ENCODE measurements around the gene TTC9C.
"Not testable (repeated sequence)": the region's sequence is repeated elsewhere in the genome, so short reads cannot be mapped to it uniquely, and the experiment has no call there.

Gene TTC9C

DNA sequence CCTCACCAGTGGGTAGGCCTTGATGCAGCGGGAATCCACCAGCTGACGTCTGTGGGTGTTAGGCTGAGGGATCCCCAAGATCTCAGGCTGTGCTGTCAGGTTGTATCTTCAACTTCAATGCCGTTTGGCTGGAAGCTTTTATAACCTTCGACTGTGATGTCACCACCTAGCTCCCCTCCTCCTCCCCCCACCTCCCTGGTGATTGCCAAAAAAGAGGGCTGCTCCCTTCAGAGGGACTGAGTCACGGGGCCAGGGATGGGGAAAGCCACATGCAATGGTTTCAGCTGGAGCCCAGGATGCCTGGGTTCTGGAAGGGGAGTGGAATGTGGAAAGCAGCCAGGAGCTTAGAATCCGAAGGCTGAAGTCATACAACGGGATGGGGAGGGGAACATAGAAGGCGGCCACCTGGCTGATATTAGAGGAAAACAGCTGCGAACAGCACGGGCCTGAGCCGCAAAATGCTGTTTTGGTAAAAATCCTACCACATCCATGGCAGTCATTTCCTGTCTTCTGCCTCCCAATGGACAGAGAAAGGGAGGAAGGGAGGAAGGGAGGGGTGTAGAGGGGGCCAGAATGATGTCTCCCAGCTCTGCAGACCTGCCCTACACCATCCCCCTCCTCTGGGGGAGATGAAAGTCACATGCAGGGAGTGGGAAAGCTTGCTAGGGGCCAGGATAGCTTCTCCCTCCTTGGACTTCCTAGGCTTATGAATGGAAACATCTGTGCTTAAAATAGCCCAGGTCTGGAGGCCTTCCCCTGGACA lies 38.7 kb upstream of the TTC9C start, which contains the start of gene LRRN4CL:
TSS of gene LRRN4CL (minus strand) at position 110 of the 763 bp plus-strand sequence. CDS start 1,022 bp downstream, outside the sequence.
- DNase-seq (ENCODE audit: low read depth) = no peak
- H3K4me3 ChIP-seq (ENCODE audit: low read length) = no peak within 1 kb of the TSS
- TF ChIP-seq, protein P1, sequence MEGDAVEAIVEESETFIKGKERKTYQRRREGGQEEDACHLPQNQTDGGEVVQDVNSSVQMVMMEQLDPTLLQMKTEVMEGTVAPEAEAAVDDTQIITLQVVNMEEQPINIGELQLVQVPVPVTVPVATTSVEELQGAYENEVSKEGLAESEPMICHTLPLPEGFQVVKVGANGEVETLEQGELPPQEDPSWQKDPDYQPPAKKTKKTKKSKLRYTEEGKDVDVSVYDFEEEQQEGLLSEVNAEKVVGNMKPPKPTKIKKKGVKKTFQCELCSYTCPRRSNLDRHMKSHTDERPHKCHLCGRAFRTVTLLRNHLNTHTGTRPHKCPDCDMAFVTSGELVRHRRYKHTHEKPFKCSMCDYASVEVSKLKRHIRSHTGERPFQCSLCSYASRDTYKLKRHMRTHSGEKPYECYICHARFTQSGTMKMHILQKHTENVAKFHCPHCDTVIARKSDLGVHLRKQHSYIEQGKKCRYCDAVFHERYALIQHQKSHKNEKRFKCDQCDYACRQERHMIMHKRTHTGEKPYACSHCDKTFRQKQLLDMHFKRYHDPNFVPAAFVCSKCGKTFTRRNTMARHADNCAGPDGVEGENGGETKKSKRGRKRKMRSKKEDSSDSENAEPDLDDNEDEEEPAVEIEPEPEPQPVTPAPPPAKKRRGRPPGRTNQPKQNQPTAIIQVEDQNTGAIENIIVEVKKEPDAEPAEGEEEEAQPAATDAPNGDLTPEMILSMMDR (conservative IDR thresholded peaks at IDR 0.05; ENCODE audit: low read depth, low read length) = no peak

DNA sequence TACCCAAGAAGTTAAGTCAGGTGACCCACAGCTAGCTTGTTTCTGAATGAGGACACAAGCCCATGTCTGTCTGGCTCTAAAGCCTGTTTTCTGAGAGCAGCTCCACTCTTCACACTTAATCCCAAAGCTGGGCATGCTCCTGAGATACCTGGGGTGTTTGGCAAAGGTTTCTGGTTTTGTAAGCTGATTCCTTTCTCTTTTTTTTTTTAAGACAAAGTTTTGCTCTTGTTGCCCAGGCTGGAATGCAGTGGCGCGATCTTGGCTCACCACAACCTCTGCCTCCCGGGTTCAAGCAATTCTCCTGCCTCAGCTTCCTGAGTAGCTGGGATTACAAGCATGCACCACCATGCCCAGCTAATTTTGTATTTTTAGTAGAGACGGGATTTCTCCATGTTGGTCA lies 34.7 kb upstream of the TTC9C start:
- not testable (repeated sequence) for DNase-seq (ENCODE audit: low read depth); H3K4me3 ChIP-seq (ENCODE audit: low read length)

DNA sequence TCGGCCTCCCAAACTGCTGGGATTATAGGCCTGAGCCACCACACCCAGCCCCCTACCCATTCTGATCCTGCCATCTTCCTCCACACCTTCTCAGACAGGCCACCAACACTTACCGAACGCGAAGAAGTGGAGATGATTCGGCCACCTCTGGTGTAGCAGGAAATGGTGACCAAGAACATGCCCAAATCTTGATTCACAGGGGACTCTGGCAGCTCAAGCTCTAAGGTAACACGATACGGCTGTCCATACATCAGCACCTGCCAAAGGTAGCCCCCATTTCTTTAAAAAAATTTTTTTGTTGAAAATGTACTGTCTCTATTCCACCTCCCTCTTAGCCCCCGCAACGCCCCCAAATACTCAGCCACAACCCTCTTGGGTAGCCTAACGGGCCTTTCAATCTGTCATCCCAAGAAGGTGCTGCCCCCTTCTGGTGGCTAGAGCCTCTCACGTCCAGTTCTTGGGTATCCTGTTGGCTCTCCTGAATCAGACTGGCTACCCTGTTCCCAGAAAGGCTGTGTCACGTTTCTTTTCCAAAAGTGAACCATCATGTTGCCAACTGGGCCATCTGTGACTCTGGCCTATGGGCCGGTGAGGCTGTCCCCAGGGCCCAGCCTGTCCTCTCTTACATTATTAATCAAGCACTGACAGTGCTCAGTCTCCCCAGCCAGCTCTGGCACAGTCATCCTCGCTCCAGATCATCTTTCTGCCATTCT lies 33.7 kb upstream of the TTC9C start:
- H3K4me3 ChIP-seq (ENCODE audit: low read length) = no peak overlapping the region
- no peak for DNase-seq (ENCODE audit: low read depth)
- TF ChIP-seq, protein P1 (conservative IDR thresholded peaks at IDR 0.05; ENCODE audit: low read depth, low read length) = peak; percentile 87

DNA sequence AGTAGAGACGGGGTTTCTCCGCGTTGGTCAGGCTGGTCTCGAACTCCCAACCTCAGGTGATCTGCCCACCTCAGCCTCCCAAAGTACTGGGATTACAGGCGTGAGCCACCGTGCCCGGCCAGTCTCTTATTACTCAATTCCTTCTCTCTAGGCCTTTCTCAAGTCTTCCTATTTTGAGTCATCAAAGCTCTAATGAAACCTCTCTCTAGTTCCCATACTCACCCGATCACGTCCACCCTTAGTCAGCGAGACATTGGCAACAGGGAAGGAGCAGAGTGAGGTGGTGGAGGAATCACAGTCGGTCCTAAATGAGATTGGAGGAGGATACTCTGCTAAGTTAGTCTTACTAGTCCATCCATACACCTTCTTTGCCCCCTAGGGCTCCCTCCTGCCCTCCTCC lies 26.0 kb upstream of the TTC9C start:
- no peak overlapping the region for H3K4me3 ChIP-seq (ENCODE audit: low read length)
- TF ChIP-seq, protein P1 (conservative IDR thresholded peaks at IDR 0.05; ENCODE audit: low read depth, low read length) = no peak
- no peak for DNase-seq (ENCODE audit: low read depth)

DNA sequence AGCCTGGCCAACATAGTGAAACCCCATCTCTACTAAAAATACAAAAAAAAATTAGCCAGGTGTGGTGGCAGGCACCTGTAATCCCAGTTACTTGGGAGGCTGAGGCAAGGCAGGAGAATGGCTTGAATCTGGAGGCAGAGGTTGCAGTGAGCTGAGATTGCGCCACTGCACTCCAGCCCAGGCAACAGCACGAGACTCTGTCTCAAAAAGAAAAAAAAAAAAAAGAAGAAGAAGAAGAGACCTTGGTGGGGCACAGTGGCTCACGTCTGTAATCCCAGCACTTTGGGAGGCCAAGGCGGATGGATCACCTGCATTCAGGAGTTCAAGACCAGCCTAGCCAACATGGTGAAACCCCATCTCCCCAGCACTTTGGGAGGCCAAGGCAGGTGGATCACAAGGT lies 24.4 kb upstream of the TTC9C start:
- not testable (repeated sequence) for H3K4me3 ChIP-seq (ENCODE audit: low read length); DNase-seq (ENCODE audit: low read depth)

DNA sequence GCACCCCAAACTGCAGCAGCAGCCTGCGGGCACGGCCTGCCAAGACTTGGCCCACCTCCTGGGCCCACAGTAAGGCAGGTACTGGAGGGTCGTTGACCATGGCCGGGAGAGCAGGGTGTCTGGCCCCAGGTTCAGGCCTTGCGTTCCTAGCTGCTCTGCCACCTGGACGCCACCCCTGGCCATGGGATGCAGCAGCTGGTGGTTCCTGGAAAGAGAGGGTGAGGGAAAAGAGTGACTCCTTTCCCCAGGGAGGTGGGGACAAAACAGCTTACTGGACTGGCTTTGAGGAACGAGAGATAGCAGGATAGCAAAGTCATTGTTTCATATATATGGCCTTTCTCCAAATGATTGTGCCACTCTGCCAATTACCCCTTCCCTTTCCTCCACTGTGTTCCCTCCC lies 22.9 kb upstream of the TTC9C start:
- DNase-seq (ENCODE audit: low read depth) = no peak
- TF ChIP-seq, protein P1 (conservative IDR thresholded peaks at IDR 0.05; ENCODE audit: low read depth, low read length) = peak; percentile 10
- H3K4me3 ChIP-seq (ENCODE audit: low read length) = peak overlapping the region; percentile 62

DNA sequence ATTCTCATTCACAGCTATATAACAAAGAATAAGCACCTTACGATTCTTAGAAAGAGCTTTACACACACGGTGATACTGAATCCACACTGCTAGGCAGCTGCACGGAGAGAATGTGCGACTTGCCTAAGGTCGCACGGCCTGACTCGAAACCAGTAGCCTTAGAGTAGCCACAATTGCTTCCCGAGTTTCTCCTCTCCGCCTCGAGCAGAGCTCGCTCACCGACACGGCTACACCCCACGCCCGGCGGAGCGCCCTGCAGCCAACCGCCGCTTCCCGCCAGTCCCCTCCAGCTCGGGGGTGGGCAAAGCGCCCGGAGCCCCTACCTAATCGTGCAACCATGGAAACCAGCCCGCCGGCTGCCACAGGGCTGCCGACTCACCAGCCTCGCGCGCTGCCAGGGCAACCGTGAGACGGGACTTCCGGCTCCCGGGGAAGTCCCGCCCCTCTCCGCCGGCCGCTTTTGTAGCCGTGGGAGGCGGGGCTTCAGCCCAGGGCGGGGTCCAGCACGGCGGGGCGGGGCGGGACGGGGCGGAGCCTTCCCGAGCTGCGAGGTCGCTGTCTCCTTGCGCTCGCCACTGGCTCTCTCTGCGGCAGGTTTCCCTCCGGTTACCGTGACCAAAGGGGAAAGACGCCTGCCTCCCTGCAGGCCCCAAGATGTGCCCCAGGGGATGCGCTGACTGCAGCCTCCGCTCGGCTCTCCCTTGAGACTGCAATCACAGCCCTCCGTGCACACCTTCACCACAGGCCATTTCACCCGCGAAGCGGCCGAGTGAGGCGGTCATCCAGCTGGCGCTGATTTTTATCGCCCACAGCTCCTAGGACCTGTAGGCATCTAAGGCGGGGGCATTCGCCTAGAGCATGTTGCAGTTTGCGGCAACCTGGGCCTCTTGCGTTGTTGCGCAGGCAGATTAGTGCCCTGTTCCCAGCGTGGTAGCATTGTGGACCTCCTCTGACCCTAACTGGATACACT lies 22.1 kb upstream of the TTC9C start:
- TF ChIP-seq, protein P1 (conservative IDR thresholded peaks at IDR 0.05; ENCODE audit: low read depth, low read length) = no peak
- H3K4me3 ChIP-seq (ENCODE audit: low read length) = peak overlapping the region; percentile 62

More for the DNA sequence above, 22.1 kb upstream of the TTC9C start:
- DNase-seq (ENCODE audit: low read depth) = peak; percentile 80

Measured in retinal pigment epithelial cell (primary cell).